ENCODE measurements around the gene AMZ1. TPM values are rescaled to one million over a fixed set of nuclear protein-coding genes. Genes with fewer than 3 reads are reported as not detected.

Gene AMZ1
- total and polyA plus RNA-seq, 10 of the 15 experiments (the other 5 are each of a cell fraction or from before 2014, with no cell fraction given): 0.02 to 2.0 (median 0.69) TPM

DNA sequence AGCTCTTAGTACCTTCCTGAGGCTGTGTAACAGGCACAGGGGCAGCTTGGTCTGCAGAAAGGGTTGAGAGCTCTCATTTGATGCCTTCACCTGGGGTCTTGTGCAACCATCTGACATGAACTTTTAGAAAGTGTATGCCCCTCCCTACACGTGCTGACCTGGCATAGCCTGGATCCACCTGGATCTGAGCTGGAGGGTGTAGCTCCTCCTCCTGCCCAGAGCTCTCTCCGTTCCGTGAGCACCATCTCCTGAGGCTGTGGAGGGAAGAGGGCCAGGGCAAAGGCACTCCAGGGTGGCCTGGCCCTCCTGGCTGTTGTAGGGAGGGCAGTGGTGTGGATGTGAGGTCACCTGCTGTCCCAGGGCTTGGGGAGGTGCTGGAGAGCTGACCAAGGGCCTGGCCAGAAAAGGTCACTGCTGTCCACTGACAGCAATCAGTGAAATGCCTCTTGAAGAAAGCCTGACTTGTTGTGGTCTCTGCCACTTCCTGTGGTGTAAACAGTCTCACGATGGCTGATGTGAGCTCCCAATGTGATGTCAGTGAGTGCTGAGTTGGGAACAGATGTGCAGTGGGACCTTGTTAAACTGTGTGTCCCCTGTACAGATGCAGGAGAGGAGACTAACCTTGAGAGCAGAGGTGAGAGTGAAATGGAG, 23.0 kb downstream of the AMZ1 start:
- H3K9ac ChIP-seq (ENCODE audit: control insufficient read depth, insufficient read depth, low read length): peak overlapping the region; percentile 70
- FAIRE-seq: peak; percentile 95
- POLR2A ChIA-PET: interaction anchor here (0.6 to 3.8 kb wide), 17 partner anchors 11 to 134 kb away, joined by 3 to 36 read pairs (median 4); partner anchors contain the start of genes AMZ1 and TTYH3
- no peak for TF ChIP-seq KLF5 (IDR thresholded peaks at IDR 0.05; ENCODE audit: partially characterized antibody)
- TF ChIP-seq, protein P1, sequence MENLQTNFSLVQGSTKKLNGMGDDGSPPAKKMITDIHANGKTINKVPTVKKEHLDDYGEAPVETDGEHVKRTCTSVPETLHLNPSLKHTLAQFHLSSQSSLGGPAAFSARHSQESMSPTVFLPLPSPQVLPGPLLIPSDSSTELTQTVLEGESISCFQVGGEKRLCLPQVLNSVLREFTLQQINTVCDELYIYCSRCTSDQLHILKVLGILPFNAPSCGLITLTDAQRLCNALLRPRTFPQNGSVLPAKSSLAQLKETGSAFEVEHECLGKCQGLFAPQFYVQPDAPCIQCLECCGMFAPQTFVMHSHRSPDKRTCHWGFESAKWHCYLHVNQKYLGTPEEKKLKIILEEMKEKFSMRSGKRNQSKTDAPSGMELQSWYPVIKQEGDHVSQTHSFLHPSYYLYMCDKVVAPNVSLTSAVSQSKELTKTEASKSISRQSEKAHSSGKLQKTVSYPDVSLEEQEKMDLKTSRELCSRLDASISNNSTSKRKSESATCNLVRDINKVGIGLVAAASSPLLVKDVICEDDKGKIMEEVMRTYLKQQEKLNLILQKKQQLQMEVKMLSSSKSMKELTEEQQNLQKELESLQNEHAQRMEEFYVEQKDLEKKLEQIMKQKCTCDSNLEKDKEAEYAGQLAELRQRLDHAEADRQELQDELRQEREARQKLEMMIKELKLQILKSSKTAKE (IDR thresholded peaks at IDR 0.05; ENCODE audit: low read depth, poor library complexity, severe bottlenecking): peak; percentile 49
- no peak for TF ChIP-seq FOXK2 (IDR thresholded peaks at IDR 0.05)
- TF ChIP-seq HDAC6 (IDR thresholded peaks at IDR 0.05; ENCODE audit: unreplicated experiment): no peak
- TF ChIP-seq ZNF207 (IDR thresholded peaks at IDR 0.05; ENCODE audit: borderline replicate concordance): 0 out of 2 replicates have a peak, but pooled peaks have one; percentile 33
- 0 out of 2 replicates have a peak, but pooled peaks have one; percentile 22 for TF ChIP-seq HDGF (IDR thresholded peaks at IDR 0.05)
- no peak for TF ChIP-seq RB1 (IDR thresholded peaks at IDR 0.05; ENCODE audit: borderline replicate concordance)
- TF ChIP-seq ZSCAN29 (IDR thresholded peaks at IDR 0.05): no peak
- peak; percentile 55; the same call in 1 of the 3 replicates for TF ChIP-seq POU2F2 (IDR thresholded peaks at IDR 0.05; ENCODE audit: borderline replicate concordance, low read depth, low read length)
- TF ChIP-seq EED (IDR thresholded peaks at IDR 0.05; ENCODE audit: low read depth): peak; percentile 83
- TF ChIP-seq, protein P2, sequence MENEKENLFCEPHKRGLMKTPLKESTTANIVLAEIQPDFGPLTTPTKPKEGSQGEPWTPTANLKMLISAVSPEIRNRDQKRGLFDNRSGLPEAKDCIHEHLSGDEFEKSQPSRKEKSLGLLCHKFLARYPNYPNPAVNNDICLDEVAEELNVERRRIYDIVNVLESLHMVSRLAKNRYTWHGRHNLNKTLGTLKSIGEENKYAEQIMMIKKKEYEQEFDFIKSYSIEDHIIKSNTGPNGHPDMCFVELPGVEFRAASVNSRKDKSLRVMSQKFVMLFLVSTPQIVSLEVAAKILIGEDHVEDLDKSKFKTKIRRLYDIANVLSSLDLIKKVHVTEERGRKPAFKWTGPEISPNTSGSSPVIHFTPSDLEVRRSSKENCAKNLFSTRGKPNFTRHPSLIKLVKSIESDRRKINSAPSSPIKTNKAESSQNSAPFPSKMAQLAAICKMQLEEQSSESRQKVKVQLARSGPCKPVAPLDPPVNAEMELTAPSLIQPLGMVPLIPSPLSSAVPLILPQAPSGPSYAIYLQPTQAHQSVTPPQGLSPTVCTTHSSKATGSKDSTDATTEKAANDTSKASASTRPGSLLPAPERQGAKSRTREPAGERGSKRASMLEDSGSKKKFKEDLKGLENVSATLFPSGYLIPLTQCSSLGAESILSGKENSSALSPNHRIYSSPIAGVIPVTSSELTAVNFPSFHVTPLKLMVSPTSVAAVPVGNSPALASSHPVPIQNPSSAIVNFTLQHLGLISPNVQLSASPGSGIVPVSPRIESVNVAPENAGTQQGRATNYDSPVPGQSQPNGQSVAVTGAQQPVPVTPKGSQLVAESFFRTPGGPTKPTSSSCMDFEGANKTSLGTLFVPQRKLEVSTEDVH (IDR thresholded peaks at IDR 0.05; ENCODE audit: low read depth, partially characterized antibody): no peak
- peak; percentile 23 for TF ChIP-seq MEF2B (IDR thresholded peaks at IDR 0.05; ENCODE audit: partially characterized antibody, poor library complexity, severe bottlenecking)
- no peak for TF ChIP-seq STAT3 (IDR thresholded peaks at IDR 0.05; ENCODE audit: low read depth, low read length)
- peak; percentile 55; the same call in 1 of the 2 replicates for TF ChIP-seq MXI1 (IDR thresholded peaks at IDR 0.05; ENCODE audit: low read depth, low read length)
- TF ChIP-seq, protein P3, sequence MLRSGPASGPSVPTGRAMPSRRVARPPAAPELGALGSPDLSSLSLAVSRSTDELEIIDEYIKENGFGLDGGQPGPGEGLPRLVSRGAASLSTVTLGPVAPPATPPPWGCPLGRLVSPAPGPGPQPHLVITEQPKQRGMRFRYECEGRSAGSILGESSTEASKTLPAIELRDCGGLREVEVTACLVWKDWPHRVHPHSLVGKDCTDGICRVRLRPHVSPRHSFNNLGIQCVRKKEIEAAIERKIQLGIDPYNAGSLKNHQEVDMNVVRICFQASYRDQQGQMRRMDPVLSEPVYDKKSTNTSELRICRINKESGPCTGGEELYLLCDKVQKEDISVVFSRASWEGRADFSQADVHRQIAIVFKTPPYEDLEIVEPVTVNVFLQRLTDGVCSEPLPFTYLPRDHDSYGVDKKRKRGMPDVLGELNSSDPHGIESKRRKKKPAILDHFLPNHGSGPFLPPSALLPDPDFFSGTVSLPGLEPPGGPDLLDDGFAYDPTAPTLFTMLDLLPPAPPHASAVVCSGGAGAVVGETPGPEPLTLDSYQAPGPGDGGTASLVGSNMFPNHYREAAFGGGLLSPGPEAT (IDR thresholded peaks at IDR 0.05; ENCODE audit: low read depth): peak; percentile 51; the same call in 1 of the 2 replicates
- TF ChIP-seq SMC3 (IDR thresholded peaks at IDR 0.05; ENCODE audit: borderline replicate concordance, low read length): no peak; the same call in 1 of the 2 replicates
- TF ChIP-seq STAT1 (conservative IDR thresholded peaks at IDR 0.05): 0 out of 2 replicates have a peak, but pooled peaks have one; percentile 31

More for the DNA sequence above, 23.0 kb downstream of the AMZ1 start:
- in situ Hi-C loops (cut with MboI): loop anchor here (5.0 kb wide), 1 partner anchor 44 kb away; no protein-coding TSS in a partner anchor
- BruUV-seq (replicated peaks): no TSS peak
- Histone ChIP-seq H3K4me2 (ENCODE audit: control insufficient read depth, insufficient read depth) (peak overlapping the region; percentile 98), H3K4me1 (ENCODE audit: control insufficient read depth, insufficient read depth, low read length) (peaks cover 40% of the 10 kb centered on the region), H3K4me3 (peak overlapping the region; percentile 56; the same call in 1 of the 2 replicates), H3K27ac (ENCODE audit: control insufficient read depth, insufficient read depth) (peak overlapping the region; percentile 89), H3K79me2 (ENCODE audit: control insufficient read depth, insufficient read depth, low read length) (no peaks in the 10 kb centered on the region), H3K27me3 (replicated peaks in 1 of 2; ENCODE audit: control insufficient read depth in 2 of 2, insufficient read depth in 2 of 2, low read length in 1 of 2) (no peaks in the 10 kb centered on the region), H2AFZ (ENCODE audit: control insufficient read depth, low read depth, low read length) (no peak overlapping the region), H4K20me1 (ENCODE audit: control insufficient read depth, insufficient read depth) (no peaks in the 10 kb centered on the region), H3K9me3 (replicated peaks; ENCODE audit: control insufficient read depth, insufficient read depth, low read length) (no peaks in the 10 kb centered on the region), H3K36me3 (ENCODE audit: control insufficient read depth in 2 of 2, insufficient read depth in 2 of 2, low read length in 1 of 2) (no peaks in the 10 kb centered on the region; a peak in 1 of 4 replicates)
- ChIA-PET SMC1A (ENCODE audit: uncharacterized antibody, unreplicated experiment) (interaction anchor here (0.9 to 11.6 kb wide), 31 partner anchors 8 to 298 kb away, joined by 3 to 113 read pairs (median 7); partner anchors contain the start of gene AMZ1), CTCF (interaction anchor here (0.6 to 8.3 kb wide), 43 partner anchors 9 to 490 kb away, joined by 3 to 154 read pairs (median 7); partner anchors contain the start of gene AMZ1), RAD21 (ENCODE audit: unreplicated experiment) (interaction anchor here (0.6 to 4.8 kb wide), 42 partner anchors 8 to 357 kb away, joined by 3 to 89 read pairs (median 6); partner anchors contain the start of genes AMZ1 and TTYH3)
- DNase-seq (ENCODE audit: low read depth, low spot score): peak; percentile 57
- peak; percentile 41 for ATAC-seq
- WGBS (ENCODE audit: insufficient coverage, insufficient replicate concordance, low lambda C conversion rate, missing lambda C conversion rate): 34% methylated on average over 4 of the region's 4 CpGs
- intact Hi-C loops (cut with micrococcal nuclease; ENCODE audit: unreplicated experiment): loop anchor here (1.0 to 5.0 kb wide), 2 partner anchors 47 to 131 kb away; partner anchors contain the start of gene GNA12

All from GM12878 (cell line).